ENCODE measurements around the gene NLGN1. TPM values are rescaled to one million over a fixed set of nuclear protein-coding genes. Genes with fewer than 3 reads are reported as not detected.

NLGN1 gene
- total RNA-seq, 1 donor from 2014 or later = not detected

DNA sequence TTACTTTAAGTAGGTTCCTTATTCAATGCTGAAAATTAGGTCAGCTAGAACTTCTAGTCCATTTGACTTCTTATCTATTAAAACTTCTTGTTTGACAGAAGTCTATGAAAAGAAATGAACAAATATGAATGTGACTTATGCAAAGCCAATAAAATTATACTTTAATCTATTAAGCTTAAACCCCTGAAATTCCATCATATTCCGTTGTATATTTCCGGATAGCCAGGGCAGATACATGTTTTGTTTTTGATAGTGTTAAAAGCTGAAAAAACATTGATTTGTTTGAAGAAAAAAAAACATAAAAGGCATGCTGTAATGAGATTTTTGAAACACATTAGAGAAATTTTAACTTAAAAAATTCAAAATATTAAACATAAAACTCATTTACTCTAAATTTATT, 794.4 kb downstream of the NLGN1 start:
- no peak overlapping the region for H3K27ac Mint-ChIP-seq (ENCODE audit: unreplicated experiment)
- no peaks in the 10 kb centered on the region for H3K9me3 Mint-ChIP-seq (ENCODE audit: low read depth)
- TF ChIP-seq, protein P1, sequence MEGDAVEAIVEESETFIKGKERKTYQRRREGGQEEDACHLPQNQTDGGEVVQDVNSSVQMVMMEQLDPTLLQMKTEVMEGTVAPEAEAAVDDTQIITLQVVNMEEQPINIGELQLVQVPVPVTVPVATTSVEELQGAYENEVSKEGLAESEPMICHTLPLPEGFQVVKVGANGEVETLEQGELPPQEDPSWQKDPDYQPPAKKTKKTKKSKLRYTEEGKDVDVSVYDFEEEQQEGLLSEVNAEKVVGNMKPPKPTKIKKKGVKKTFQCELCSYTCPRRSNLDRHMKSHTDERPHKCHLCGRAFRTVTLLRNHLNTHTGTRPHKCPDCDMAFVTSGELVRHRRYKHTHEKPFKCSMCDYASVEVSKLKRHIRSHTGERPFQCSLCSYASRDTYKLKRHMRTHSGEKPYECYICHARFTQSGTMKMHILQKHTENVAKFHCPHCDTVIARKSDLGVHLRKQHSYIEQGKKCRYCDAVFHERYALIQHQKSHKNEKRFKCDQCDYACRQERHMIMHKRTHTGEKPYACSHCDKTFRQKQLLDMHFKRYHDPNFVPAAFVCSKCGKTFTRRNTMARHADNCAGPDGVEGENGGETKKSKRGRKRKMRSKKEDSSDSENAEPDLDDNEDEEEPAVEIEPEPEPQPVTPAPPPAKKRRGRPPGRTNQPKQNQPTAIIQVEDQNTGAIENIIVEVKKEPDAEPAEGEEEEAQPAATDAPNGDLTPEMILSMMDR (IDR thresholded peaks at IDR 0.05) = no peak
- DNase-seq (ENCODE audit: low spot score) = no peak
- H3K4me1 Mint-ChIP-seq (ENCODE audit: low read depth) = peaks cover 13% of the 10 kb centered on the region
- no peaks in the 10 kb centered on the region for H3K36me3 Mint-ChIP-seq (ENCODE audit: low read depth)
- no peaks in the 10 kb centered on the region for H3K27me3 Mint-ChIP-seq (ENCODE audit: low read depth)
- no peak overlapping the region for H3K4me3 Mint-ChIP-seq (ENCODE audit: unreplicated experiment)

DNA sequence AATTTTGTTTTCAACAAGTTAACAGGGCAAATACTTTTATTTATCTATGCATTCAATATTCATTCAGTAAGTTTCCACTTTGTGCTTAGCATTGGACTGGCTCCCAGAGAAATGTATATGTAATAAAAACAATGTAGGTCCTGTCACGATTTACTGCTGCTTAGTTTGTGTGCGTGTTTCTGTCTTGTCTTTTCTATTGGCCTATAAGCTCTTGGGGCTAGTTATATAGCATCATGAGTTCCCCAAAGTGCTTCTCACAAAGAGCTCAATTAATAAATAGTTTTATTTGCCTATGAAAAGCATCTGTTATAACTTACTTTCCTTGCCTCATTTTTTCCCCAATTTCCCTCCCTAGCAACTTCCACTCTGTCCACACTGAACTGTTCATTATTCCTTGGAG, 794.9 kb downstream of the NLGN1 start:
- Mint-ChIP-seq H3K4me1 (ENCODE audit: low read depth) (peaks cover 13% of the 10 kb centered on the region), H3K27ac (ENCODE audit: unreplicated experiment) (no peak overlapping the region), H3K4me3 (ENCODE audit: unreplicated experiment) (no peak overlapping the region), H3K36me3 (ENCODE audit: low read depth) (no peaks in the 10 kb centered on the region), H3K27me3 (ENCODE audit: low read depth) (no peaks in the 10 kb centered on the region), H3K9me3 (ENCODE audit: low read depth) (no peaks in the 10 kb centered on the region)
- no peak for DNase-seq (ENCODE audit: low spot score)
- TF ChIP-seq, protein P1 (IDR thresholded peaks at IDR 0.05) = no peak

DNA sequence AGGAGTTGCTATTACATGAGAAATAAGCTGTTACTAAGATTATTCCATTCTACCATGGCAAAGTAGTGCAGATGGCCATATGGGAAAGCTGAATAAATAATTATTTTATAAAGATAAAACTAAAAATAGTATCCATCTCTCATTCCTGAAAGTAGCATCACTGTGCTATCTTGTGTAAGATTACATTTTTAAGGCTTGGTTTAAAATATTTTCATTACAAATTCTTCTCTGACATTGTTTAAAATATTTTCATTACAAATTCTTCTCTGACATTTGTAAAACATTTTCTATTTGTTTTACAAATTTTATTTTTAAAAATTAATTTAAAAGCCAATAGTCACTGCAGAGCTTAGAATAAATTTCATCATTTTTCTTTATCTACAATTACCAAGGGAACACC, 796.1 kb downstream of the NLGN1 start:
- DNase-seq (ENCODE audit: low spot score) = no peak
- H3K4me1 Mint-ChIP-seq (ENCODE audit: low read depth) = peaks cover 16% of the 10 kb centered on the region

DNA sequence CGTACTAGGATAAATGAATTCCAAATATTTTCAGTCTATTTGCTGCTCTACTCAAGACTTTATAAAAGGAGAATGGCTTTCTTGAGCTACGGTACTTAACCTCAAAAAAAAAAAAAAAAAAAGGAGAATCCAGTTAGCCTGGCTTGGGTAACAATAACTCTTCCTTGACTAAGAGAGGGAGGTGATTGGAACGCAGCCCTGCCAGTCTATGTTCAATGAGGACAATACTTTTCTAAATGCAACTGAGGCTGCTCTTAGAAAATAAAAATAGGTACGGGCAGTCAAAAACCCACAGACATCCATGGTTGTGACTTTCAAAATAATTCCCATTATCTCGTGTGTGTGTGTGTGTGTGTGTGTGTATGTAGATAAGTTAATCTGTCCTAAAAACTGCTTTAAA, 799.9 kb downstream of the NLGN1 start:
- TF ChIP-seq, protein P1 (IDR thresholded peaks at IDR 0.05) = no peak
- H3K27me3 Mint-ChIP-seq (ENCODE audit: low read depth) = no peaks in the 10 kb centered on the region
- no peaks in the 10 kb centered on the region for H3K36me3 Mint-ChIP-seq (ENCODE audit: low read depth)
- H3K9me3 Mint-ChIP-seq (ENCODE audit: low read depth) = no peaks in the 10 kb centered on the region
- H3K27ac Mint-ChIP-seq (ENCODE audit: unreplicated experiment) = no peak overlapping the region
- no peak for DNase-seq (ENCODE audit: low spot score)
- peaks cover 19% of the 10 kb centered on the region for H3K4me1 Mint-ChIP-seq (ENCODE audit: low read depth)
- no peak overlapping the region for H3K4me3 Mint-ChIP-seq (ENCODE audit: unreplicated experiment)

More for the DNA sequence above, 796.1 kb downstream of the NLGN1 start:
- Mint-ChIP-seq H3K27me3 (ENCODE audit: low read depth) (no peaks in the 10 kb centered on the region), H3K27ac (ENCODE audit: unreplicated experiment) (no peak overlapping the region), H3K4me3 (ENCODE audit: unreplicated experiment) (no peak overlapping the region), H3K9me3 (ENCODE audit: low read depth) (no peaks in the 10 kb centered on the region), H3K36me3 (ENCODE audit: low read depth) (no peaks in the 10 kb centered on the region)
- TF ChIP-seq, protein P1 (IDR thresholded peaks at IDR 0.05) = no peak

DNA sequence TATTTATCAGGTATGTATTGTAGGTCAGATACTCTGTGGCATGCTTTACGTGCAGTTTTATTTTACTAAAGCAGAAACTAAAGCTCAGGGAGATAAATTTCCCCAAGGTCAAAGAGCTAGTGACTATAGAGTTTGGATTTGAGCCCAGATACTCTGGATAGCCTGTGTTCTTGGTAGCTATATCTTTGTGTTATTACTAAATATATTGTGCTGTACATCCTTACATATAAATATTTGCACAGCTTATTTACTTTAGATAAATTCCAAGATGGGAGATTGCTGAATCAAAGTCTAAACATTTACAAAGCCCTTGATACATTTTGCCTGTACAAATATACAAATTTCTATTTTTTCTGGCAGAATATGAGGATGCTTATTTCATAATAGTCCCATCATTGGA, 800.7 kb downstream of the NLGN1 start:
- no peaks in the 10 kb centered on the region for H3K9me3 Mint-ChIP-seq (ENCODE audit: low read depth)
- DNase-seq (ENCODE audit: low spot score) = no peak
- H3K27me3 Mint-ChIP-seq (ENCODE audit: low read depth) = no peaks in the 10 kb centered on the region
- TF ChIP-seq, protein P1 (IDR thresholded peaks at IDR 0.05) = no peak
- no peaks in the 10 kb centered on the region for H3K36me3 Mint-ChIP-seq (ENCODE audit: low read depth)
- H3K4me1 Mint-ChIP-seq (ENCODE audit: low read depth) = peaks cover 18% of the 10 kb centered on the region
- no peak overlapping the region for H3K4me3 Mint-ChIP-seq (ENCODE audit: unreplicated experiment)
- no peak overlapping the region for H3K27ac Mint-ChIP-seq (ENCODE audit: unreplicated experiment)
